HG02885 (cell line): ENCODE measurements around the gene HECTD4.
"Not testable (repeated sequence)": the region's sequence is repeated elsewhere in the genome, so short reads cannot be mapped to it uniquely, and the experiment has no call there.

ENCODE experiments used
- ATAC-seq: cut with Tn5 transposase; IDR thresholded peaks from one replicate; pipeline ENCODE4 v1.9.1; 2021; ENCODE audit warnings: mild to moderate bottlenecking; ENCODE audit not compliant: unreplicated experiment, poor library complexity

Gene HECTD4

DNA sequence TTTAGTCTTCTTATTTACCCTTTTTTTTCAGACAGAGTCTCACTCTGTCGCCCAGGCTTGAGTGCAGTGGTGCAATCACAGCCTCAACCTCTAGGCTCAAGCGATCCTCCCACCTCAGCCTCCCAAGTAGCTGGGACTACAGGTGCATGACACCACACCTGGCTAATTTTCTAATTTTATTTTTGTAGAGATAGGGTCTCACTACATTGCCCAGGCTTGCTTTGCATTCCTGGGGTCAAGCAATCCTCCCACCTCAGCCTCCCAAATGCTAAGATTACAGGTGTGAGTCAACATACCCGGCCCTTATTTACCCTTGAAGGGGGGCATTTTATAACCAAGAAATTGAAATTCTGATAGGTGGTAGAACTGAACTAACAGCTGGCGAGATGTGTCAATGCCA lies 21.0 kb downstream of the HECTD4 start:
- no peak for ATAC-seq

DNA sequence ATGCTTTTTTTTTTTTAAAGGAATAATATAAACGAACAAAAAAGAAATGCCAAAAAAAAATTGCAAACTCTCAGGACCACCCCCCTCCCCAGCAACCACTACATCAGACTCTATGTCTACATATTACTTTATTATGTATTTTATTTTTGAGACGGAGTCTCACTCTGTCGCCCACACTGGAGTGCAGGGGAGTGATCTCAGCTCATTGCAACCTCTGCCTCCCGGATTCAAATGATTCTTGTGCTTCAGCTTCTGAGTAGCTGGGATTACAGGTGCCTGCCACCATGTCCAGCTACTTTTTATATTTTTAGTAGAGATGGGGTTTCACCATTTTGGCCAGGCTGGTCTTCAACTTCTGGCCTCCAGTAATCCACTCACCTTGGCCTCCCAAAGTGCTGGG lies 22.9 kb downstream of the HECTD4 start:
- no peak for ATAC-seq

DNA sequence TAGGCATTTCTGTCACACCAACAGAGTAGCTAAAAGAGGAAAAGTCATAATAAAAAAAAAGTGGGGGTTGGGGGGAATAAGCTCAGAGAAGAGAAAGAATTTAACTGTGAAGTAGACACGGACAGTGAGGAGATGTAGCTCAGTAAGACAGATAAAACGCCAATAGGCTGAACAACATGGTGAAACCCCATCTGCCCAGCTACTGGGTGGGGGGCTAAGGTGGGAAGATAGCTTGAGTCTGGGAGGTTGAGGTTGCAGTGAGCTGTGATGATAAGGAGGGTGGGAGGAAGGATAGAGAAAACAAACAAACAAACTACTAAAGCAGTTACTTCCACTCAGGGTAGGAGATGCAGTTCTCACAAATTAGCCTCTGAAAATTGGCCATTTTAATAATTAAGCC lies 25.0 kb downstream of the HECTD4 start:
- ATAC-seq: no peak

DNA sequence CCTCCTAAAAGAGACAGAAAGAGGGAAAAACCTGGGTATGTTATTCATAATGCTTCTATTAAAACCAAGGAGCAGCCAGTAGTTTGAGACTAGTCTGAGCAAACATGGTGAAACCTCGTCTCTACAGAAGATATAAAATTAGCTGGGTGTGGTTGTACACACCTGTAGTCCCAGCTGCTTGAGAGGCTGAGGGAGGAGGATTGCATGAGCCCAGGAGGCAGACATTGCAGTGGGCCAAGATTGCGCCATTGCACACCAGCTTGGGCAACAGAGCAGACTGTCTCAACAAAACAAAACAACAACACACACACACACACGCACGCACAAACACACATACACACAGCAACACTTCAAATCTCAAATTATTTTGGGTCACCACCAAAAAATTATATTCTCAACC lies 27.8 kb downstream of the HECTD4 start:
- no peak for ATAC-seq

DNA sequence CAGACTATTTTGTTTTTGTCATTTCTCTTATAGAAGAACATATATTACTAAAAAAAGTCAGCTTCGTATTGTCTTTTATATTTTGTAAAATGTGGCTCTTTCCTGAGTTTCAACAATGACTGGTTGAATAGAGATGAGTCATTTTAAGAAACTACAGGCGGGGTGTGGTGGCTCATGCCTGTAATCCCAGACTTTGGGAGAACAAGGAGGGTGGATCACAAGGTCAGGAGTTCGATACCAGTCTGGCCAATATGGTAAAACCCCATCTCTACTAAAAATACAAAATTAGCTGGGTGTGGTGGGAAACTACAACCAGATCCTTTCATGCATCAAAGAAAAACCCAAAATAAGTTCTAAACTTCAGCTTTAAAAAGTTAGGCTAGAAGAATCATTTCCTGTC lies 28.8 kb downstream of the HECTD4 start:
- no peak for ATAC-seq

DNA sequence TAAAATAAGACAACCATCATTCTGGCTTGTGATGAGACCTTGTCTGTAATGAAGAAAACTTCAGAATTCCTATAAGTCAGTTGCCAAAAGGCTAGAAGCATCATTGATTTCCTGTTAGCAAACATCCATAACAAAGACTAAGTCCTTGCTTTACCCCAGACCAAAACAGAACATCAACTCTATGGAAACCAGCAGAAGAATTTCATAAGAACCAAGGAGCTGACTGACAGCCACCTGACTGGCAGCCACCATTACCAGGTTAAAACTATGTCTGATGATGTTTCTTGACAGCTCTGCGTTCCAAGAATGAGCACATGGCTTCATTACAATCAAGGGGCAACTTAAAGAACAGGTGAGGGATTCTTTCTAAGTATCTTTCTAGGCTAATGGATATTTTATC lies 29.3 kb downstream of the HECTD4 start:
- no peak for ATAC-seq

DNA sequence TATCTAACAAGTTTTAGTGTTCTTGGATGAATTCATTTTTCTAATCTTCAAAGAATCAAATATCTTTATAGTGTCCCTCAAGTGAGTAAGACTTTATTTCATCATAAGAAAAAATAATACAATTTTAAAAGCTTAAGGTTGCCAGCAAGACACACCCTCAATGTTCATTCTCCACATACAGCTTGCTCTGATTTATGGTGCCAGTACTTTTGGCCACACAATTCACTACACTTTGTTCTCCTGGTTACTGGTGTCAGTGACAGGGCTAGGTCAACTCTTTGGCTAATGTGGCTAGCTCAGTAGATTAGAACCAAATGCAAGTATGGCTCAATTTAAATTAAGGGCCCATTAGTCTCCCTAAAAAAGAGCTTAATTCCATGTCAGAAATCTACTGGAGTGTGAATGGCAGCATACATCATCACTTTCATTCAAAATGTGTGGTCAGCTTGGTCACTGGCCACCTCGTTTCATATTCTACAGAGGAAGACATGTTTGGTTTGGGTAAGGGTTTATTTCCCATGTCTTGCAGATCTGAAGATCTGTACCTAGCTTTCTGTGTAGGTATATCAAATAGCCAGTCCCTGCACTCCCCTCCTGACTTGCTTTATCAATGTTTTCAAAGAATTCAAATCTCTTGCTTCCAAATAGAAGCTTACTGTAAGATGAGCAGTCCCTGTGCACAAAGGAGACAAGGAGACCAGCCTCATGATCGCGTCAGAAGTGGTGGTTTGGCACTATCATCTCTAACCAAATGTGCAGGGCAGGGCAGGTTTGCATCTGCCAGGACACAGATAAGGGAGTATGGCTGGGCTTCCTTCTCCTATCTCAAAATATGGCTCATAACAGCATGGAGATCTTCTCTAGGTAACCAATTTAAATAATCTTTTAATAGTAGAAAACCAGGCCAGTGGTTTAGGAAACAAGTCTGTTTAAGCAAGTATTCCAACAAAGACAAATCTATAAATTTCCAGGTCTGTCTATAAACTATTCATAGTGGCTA lies 31.3 kb downstream of the HECTD4 start:
- ATAC-seq: no peak

DNA sequence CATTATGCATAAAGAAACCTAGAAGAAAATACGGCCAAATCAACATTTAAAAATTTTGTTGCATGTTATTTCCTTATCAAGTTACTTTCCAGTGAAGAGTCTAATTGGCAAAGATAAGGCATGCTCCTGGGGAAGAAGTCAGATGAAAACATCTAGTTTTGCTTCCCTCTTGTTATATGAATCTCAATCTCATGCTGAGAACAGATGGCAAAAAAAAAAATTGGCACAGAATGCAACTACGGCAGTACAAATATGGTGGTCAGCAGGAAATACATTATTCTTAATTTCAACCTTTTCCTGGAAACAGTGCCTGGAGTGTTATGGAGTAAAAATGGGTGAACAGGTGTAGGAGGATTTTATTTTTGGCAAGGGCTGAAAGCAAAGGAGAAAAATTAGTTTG lies 32.8 kb downstream of the HECTD4 start:
- ATAC-seq: no peak

DNA sequence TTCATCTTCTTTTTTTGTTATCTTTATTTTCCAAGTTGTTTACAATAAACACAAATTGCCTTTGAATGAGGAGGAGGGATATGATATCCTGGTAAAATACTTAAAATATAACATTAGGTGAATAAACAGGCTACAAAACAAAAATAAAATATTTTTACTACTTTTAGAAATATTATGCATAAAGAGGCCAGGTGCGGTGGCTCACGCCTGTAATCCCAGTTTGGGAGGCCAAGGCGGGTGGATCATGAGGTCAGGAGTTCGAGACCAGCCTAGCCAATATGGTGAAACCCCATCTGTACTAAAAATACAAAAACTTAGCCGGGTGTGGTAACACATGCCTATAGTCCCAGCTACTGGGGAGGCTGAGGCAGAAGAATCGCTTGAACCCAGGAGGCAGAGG lies 33.3 kb downstream of the HECTD4 start:
- ATAC-seq: not testable (repeated sequence)

DNA sequence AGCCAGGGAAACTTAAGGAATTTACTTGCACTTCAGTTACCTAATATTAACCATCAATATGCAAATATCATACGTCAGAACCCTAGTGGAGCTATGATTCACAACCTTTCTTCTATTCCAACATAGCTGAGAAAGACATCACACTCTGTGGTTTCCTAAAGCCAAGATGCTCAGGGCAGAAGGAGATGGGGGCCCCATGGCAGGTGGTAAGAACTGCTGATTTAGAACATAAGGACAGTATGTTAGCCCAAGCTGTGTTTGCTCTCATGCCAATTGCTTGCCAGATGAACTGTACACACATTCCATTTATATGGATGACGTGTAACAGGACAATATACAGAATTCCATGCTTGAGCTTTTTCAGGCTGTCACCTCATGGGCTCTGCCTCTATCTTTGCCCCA lies 34.6 kb downstream of the HECTD4 start:
- no peak for ATAC-seq

DNA sequence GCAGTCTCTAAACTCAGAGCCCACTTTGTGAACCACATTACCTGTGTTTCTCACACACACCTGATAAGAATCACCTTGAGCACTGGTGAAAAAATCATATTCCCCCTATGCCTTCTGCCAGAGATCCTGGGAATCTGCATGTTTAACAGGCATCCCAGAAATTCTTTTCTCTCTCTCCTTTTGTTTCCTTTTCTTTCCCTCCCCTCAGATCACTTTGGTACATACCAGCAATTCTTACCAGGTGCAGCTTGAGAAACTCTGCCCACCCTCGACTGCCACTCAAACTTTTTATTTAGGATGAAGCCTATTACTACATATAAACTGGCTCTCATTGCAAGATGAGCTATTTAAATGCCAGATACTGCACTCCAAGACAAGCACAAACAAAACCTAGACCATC lies 36.0 kb downstream of the HECTD4 start:
- ATAC-seq: no peak

DNA sequence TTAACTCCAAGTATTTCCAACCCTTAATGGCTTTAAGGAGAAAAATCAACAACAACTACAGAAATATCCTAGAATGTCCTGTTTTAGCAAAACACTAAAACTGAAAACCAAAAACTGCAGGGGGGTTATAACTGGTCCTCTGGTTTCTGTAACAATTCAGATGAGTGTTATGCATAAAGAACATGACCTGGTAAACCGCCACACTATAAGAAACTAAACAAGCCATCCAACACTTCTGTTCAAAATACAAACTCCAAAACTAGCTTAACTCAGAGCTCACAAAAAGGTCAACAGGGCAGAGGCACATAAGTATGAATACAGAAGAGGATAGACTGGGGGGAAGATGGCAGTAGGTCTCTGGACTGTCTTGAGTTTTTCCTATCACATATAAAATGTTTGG lies 38.0 kb downstream of the HECTD4 start:
- no peak for ATAC-seq

DNA sequence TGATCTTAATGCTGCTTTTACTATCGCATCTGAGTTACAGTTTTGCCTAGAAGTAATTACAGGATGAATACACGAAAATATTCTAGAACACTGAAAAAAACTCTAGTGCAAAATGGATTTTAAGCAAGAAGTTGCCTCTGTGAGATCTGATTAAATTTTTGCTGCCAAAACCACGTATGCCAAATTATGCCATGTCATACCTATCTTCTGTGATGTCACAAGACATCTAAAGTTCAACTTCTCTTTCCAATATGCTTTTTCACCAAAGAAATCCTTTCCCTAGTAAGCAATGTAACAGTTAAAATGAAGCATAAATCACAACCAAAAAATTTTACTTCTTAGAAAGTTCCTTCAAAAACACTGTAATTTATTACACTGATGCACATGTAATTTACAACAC lies 39.6 kb downstream of the HECTD4 start:
- no peak for ATAC-seq

DNA sequence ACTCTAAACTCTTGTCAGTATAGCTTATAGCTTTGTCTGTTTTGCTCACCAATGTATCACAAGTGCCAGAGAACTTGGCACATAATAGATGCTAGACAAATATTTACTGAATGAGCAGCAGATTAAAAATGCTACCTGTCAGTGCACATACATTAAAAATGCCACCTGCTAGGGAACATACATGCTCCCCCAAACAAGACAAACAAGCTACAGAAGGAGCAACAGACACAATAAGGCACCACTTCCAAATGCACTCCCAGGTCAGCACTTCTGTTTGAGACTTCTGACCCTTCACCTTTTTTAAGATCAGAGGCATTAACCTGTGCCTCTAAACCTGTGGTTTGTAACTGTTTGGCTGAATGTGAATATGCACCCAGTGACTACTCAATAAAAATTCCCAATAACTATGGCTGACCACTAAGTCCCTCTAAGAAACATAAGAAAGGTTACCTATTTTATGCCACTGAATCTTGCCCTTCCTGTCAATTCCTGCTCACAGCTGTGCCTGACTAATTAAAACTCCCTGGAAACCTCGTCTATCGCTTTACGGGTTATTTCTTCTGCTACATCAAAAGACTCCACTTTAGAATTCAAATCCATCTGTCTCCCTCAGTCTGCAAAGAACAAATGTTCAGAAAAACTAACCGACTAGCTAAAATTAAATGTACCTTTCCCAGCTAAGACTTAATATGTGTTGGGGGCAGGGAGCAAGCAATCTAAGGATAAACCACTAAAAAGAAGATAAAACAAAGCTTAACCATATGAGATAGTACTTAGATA lies 41.0 kb downstream of the HECTD4 start:
- no peak for ATAC-seq

DNA sequence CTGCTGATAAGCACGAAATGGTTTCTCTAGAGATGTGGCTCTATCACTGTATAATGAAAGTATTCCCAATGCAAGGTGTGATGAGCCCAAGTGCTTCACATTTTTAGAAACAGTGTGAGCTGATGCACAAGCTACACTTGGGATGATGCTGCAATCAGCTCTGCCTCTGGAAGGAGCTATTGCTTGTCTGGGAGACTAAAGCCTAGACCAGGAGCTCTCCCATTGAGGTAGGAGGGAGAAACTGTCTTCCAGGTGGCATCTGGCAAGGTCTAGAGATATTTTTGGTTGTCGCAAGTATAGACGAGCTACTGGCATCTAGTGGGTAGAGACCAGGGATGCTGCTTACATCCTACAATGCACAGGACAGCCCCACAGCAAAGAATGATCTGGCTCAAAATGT lies 42.0 kb downstream of the HECTD4 start:
- ATAC-seq: no peak

DNA sequence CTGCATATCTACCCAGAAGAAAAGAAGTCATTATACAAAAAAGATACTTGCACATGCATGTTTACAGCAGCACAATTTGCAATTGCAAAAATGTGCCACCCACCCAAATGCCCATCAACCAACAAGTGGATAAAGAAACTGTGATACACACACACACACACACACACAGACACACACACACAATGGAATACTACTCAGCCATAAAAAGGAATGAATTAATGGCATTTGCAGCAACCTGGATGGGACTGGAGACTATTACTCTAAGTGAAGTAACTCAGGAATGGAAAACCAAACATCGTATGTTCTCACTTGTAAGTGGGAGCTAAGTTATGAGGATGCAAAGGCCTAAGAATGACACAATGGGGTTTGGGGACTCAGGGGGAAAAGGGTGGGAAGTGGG lies 47.2 kb downstream of the HECTD4 start:
- ATAC-seq: not testable (repeated sequence)

DNA sequence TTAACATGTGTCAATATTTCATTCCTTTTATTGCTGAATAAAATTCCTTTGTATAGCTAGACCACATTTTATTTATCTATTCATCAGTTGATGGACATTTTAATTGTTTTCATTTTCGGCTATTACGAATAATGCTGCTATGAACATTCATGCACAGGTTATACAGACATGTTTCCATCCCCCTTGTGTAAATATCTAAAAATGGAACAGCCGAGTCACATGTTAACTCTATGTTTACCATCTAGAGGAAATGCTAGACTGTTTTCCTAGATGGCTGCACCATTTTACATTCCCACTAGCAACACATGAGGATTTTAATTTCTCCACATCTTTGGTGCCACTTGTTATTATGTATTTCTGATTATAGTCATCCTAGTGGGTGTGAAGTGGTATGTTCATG lies 49.2 kb downstream of the HECTD4 start:
- ATAC-seq: no peak

DNA sequence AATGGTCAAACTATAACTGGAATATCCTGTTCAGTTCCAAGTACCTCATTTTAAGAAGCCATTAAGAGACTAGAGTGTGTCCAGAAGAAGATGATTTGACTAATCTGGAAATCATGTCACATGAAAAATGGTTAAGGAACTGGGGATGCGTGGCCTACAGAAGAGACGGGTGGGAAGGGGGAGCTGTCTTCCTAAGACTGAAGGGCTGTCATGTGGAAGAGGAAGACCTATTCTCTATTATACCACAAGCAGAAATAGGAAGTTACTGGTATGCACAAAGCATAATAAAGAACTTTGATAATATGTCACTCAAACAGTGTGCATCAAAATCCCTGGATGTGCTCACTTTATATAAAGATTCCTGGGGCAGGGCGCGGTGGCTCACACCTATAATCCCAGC lies 50.3 kb downstream of the HECTD4 start:
- no peak for ATAC-seq

DNA sequence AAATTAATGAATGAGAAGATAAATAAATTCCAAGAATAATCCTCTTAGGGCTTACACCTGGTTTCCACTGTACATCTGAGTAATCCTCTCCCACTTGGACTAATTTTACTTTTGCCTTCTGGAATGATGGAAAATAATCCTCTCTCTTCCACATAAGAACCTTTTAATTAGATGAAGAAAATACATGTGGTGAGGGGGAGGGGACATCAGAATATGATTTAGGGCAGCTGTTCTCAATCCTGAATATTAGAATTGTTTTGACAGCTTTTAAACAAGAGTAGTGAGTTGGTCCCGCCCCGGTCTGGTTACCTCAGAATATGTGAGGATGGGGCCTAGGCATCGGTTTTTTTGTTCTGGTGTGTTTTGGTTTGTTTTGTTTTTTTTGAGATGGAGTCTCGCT lies 51.5 kb downstream of the HECTD4 start:
- ATAC-seq: no peak

DNA sequence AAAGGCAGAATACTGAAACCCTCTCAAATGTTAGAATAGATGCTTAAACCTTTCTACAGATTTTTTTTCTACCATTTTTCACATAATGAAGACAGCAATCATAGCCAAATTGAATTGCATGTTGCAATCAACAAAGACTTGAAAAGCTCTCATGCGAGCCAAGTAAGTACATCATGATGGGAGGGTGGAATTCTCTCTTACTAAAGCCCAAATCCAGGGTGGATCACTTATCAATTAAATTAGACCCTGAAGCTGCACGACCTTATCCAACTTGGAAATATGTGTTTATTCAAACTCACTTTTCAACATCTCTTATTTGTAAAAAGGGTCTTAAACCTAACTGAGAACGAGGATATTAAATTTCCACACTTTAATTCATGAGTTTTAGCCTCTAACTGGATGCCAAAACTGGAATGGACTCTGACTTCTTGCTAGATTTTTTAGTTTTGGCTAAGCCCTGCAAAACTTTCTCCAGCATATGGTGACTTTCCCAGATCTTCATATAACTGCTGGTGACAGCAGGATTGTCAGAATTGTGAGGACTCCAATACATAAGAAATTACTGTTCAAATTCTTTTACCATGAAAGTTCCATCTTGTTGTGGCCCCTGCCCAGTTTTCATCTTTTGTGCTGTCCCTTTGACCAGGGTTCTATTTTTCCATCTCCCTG lies 53.6 kb downstream of the HECTD4 start:
- no peak for ATAC-seq
